ENCODE data around the gene PRKAG2. TPM values are rescaled to one million over a fixed set of nuclear protein-coding genes. Genes with fewer than 3 reads are reported as not detected.

PRKAG2 gene
- total and polyA plus RNA-seq, 12 donors, result 3.8 to 17.3 (median 10.9) TPM

- 80 to 88% (median 84%) methylated on average over 9 to 25 of the region's 25 CpGs for WGBS, 4 donors
- Histone ChIP-seq H3K27me3 (no peaks in the 10 kb centered on the region), H3K4me3 (no peak overlapping the region), H3K9me3 (replicated peaks in 1 of 3) (no peaks in the 10 kb centered on the region), H3K4me1 (replicated peaks in 1 of 2) (no peaks in the 10 kb centered on the region), H3K27ac (no peak overlapping the region), H3K36me3 (replicated peaks in 1 of 2) (no peaks in the 10 kb centered on the region)
- TF ChIP-seq, protein P1, sequence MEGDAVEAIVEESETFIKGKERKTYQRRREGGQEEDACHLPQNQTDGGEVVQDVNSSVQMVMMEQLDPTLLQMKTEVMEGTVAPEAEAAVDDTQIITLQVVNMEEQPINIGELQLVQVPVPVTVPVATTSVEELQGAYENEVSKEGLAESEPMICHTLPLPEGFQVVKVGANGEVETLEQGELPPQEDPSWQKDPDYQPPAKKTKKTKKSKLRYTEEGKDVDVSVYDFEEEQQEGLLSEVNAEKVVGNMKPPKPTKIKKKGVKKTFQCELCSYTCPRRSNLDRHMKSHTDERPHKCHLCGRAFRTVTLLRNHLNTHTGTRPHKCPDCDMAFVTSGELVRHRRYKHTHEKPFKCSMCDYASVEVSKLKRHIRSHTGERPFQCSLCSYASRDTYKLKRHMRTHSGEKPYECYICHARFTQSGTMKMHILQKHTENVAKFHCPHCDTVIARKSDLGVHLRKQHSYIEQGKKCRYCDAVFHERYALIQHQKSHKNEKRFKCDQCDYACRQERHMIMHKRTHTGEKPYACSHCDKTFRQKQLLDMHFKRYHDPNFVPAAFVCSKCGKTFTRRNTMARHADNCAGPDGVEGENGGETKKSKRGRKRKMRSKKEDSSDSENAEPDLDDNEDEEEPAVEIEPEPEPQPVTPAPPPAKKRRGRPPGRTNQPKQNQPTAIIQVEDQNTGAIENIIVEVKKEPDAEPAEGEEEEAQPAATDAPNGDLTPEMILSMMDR (IDR thresholded peaks at IDR 0.05), result no peak
- no peak for TF ChIP-seq POLR2A (IDR thresholded peaks at IDR 0.05)
- peak in 1 of 7 donors; percentile 32 for DNase-seq
- intact Hi-C loops (cut with DNase I), result no loop called here
Measured at GRCh38 chr7:151711906-151712809, 164.8 kb downstream of the PRKAG2 start.

- H3K27ac ChIP-seq, result no peak overlapping the region
- intact Hi-C loops (cut with DNase I), result no loop called here
- peaks cover 0 to 4% of the 10 kb centered on the region in 2 donors for H3K4me1 ChIP-seq (replicated peaks in 1 of 2)
- H3K36me3 ChIP-seq (replicated peaks in 1 of 2), result no peaks in the 10 kb centered on the region
- H3K4me3 ChIP-seq, result no peak overlapping the region
- DNase-seq, result no peak
- no peaks in the 10 kb centered on the region for H3K9me3 ChIP-seq (replicated peaks in 1 of 3)
- TF ChIP-seq, protein P1 (IDR thresholded peaks at IDR 0.05), result no peak
- no peak for TF ChIP-seq POLR2A (IDR thresholded peaks at IDR 0.05)
- WGBS, 4 donors, result 92 to 94% (median 93%) methylated on average over 2 to 3 of the region's 3 CpGs
- H3K27me3 ChIP-seq, result no peaks in the 10 kb centered on the region
Measured at GRCh38 chr7:151711435-151711872, 165.5 kb downstream of the PRKAG2 start.

DNA sequence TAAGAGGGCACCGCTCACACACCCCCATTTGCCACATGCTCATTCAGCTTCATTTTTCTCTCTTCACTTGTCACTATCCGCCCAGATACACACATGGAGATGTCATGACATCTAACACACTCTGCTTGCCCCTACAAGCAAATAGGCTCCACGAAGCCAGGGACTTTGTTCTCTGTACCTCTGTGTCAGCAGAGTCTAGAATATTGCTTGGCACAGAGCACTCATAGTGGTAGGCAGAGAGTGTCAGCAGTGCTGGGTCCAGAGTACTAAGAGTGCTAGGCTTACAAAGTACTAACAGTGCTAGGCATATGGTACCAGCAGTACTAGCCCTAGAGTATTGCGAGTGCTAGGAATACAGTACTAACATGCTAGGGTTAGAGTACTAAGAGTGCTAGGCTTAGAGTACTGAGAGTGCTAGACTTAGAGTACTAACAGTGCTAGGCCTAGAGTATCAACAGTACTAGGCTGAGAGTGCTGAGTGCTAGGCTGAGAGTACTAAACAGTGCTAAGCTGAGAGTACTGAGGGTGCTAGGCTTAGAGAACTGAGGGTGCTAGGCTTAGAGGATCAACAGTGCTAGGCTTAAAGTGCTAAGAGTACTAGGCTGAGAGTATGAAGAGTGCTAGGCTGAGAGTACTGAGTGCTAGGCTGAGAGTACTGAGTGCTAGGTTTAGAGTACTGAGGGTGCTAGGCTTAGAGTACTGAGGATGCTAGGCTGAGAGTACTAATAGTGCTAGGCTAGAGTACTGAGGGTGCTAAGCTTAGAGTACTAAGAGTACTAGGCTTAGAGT is 166.1 kb downstream of the PRKAG2 start:
- TF ChIP-seq, protein P1 (IDR thresholded peaks at IDR 0.05), result no peak
- TF ChIP-seq POLR2A (IDR thresholded peaks at IDR 0.05), result no peak
- H3K36me3 ChIP-seq (replicated peaks in 1 of 2), result no peaks in the 10 kb centered on the region
- H3K4me3 ChIP-seq, result no peak overlapping the region
- WGBS, 4 donors, result 96 to 98% (median 97%) methylated on average over 4 of the region's 4 CpGs
- H3K9me3 ChIP-seq (replicated peaks in 1 of 3), result no peaks in the 10 kb centered on the region
- intact Hi-C loops (cut with DNase I), result no loop called here
- peaks cover 5 to 10% of the 10 kb centered on the region in 2 donors for H3K4me1 ChIP-seq (replicated peaks in 1 of 2)
- H3K27me3 ChIP-seq, result no peaks in the 10 kb centered on the region
- H3K27ac ChIP-seq, result no peak overlapping the region
- DNase-seq, result no peak

GRCh38 chr7:151710121-151710640 is 166.7 kb downstream of the PRKAG2 start:
- Histone ChIP-seq H3K27me3 (no peaks in the 10 kb centered on the region), H3K9me3 (replicated peaks in 1 of 3) (no peaks in the 10 kb centered on the region), H3K4me3 (no peak overlapping the region), H3K27ac (no peak overlapping the region), H3K4me1 (replicated peaks in 1 of 2) (peaks cover 11 to 15% of the 10 kb centered on the region in 2 donors), H3K36me3 (replicated peaks in 1 of 2) (no peaks in the 10 kb centered on the region)
- WGBS, 4 donors, result 91 to 95% (median 93%) methylated on average over 16 to 18 of the region's 18 CpGs
- intact Hi-C loops (cut with DNase I), result no loop called here
- DNase-seq, result no peak
- no peak for TF ChIP-seq POLR2A (IDR thresholded peaks at IDR 0.05)
- TF ChIP-seq, protein P1 (IDR thresholded peaks at IDR 0.05), result no peak
